Omental fat pad (tissue), 4 donors: ENCODE measurements around the gene CAPS. TPM values are rescaled to one million over a fixed set of nuclear protein-coding genes. Genes with fewer than 3 reads are reported as not detected.
A peak's percentile ranks its signal among the peaks of the same experiment; 100 is the strongest.

Source experiments
- ATAC-seq: fragments of 150-250 bp; one replicate; pipeline ENCODE4 v1.9.1; 2016; ENCODE audit warnings: mild to moderate bottlenecking, moderate library complexity; ENCODE audit not compliant: low FRiP score
- DNase-seq: peaks from one replicate; pipeline ENCODE4 v3.0.0-alpha.2; 2019; ENCODE audit warnings: low spot score
- CTCF ChIP-seq, 3 donors: fragments of 450-650 bp; IDR thresholded peaks; one replicate each; pipeline ENCODE4 v1.5.1; 2016 to 2017; ENCODE audit warnings: antibody characterized with exemption in 3 of 3, mild to moderate bottlenecking in 3 of 3, moderate library complexity in 2 of 3
- total RNA-seq, 4 donors: library from RNA; depleted of rRNA; stranded (reverse); fragments of >200 nt; gene quantifications; one replicate each; pipeline ENCODE4 v1.1.0, GENCODE V29; 2016

The CAPS gene
- total RNA-seq, 4 donors from 2014 or later = 2.3 to 9.0 (median 4.6) TPM

- ATAC-seq = no peak
- TF ChIP-seq CTCF (IDR thresholded peaks at IDR 0.05) = no peak
- no peak for DNase-seq
Observed at GRCh38 chr19:5932609-5933262, 18.7 kb downstream of the CAPS start.

GRCh38 chr19:5933391-5934068 lies 19.5 kb downstream of the CAPS start:
- no peak for DNase-seq
- ATAC-seq = no peak
- no peak for TF ChIP-seq CTCF (IDR thresholded peaks at IDR 0.05)

GRCh38 chr19:5934069-5934401 lies 20.0 kb downstream of the CAPS start:
- no peak for TF ChIP-seq CTCF (IDR thresholded peaks at IDR 0.05)
- ATAC-seq (no peak), DNase-seq (no peak)

GRCh38 chr19:5934774-5935472 lies 20.9 kb downstream of the CAPS start:
- TF ChIP-seq CTCF (IDR thresholded peaks at IDR 0.05) = no peak
- no peak for DNase-seq
- peak; percentile 27 for ATAC-seq

GRCh38 chr19:5935473-5936291 lies 21.6 kb downstream of the CAPS start:
- no peak for TF ChIP-seq CTCF (IDR thresholded peaks at IDR 0.05)
- no peak for ATAC-seq
- no peak for DNase-seq

GRCh38 chr19:5936292-5936592 lies 22.2 kb downstream of the CAPS start:
- DNase-seq (no peak), ATAC-seq (no peak)
- TF ChIP-seq CTCF (IDR thresholded peaks at IDR 0.05) = no peak
